GM23338 (cell line): ENCODE data around the gene FGF11. TPM values are rescaled to one million over a fixed set of nuclear protein-coding genes. Genes with fewer than 3 reads are reported as not detected.

Source experiments
- ATAC-seq: fragments of 200-7000 bp; cut with Tn5 transposase; 3 replicates; pipeline ENCODE4 v1.9.1; 2020
- DNase-seq: peaks from one replicate; pipeline ENCODE4 v3.0.0-alpha.2; 2015; ENCODE audit warnings: low spot score
- H2AFZ ChIP-seq: fragments of 200-600 bp; sonication (generic); 2 replicates; pipeline ENCODE4 v1.8.0; 2016; ENCODE audit warnings: antibody characterized with exemption, mild to moderate bottlenecking, moderate library complexity
- H3F3A ChIP-seq: fragments of 200-600 bp; sonication (generic); replicated peaks from 2 replicates; pipeline ENCODE4 v1.8.0; 2017; ENCODE audit warnings: antibody characterized with exemption, mixed run types, low read depth
- H3K27ac ChIP-seq: fragments of 200-600 bp; sonication (generic); 2 replicates; pipeline ENCODE4 v1.6.1; 2016; ENCODE audit warnings: low read depth
- H3K27me3 ChIP-seq: fragments of 200-600 bp; sonication (generic); 2 replicates; pipeline ENCODE4 v1.8.0; 2016; ENCODE audit warnings: mild to moderate bottlenecking, mixed run types, moderate library complexity; ENCODE audit not compliant: insufficient read depth
- H3K36me3 ChIP-seq: fragments of 200-600 bp; sonication (generic); 2 replicates; pipeline ENCODE4 v1.8.0; 2016; ENCODE audit warnings: mild to moderate bottlenecking; ENCODE audit not compliant: insufficient read depth
- H3K4me1 ChIP-seq: fragments of 200-600 bp; sonication (generic); 2 replicates; pipeline ENCODE4 v1.8.0; 2016; ENCODE audit warnings: mild to moderate bottlenecking, moderate library complexity; ENCODE audit not compliant: insufficient read depth
- H3K4me2 ChIP-seq: fragments of 200-600 bp; sonication (generic); 2 replicates; pipeline ENCODE4 v1.7.1; 2017; ENCODE audit warnings: mixed run types
- H3K4me3 ChIP-seq: fragments of 200-600 bp; sonication (generic); 2 replicates; pipeline ENCODE4 v1.6.1; 2016; ENCODE audit warnings: mixed run types
- H3K79me2 ChIP-seq: fragments of 200-600 bp; sonication (generic); replicated peaks from 2 replicates; pipeline ENCODE4 v1.8.0; 2017; ENCODE audit warnings: mild to moderate bottlenecking; ENCODE audit not compliant: insufficient read depth
- H3K9me2 ChIP-seq: fragments of 200-600 bp; sonication (generic); 2 replicates; pipeline ENCODE4 v1.8.0; 2017; ENCODE audit not compliant: insufficient read depth
- H4K20me1 ChIP-seq: fragments of 200-600 bp; sonication (generic); replicated peaks from 2 replicates; pipeline ENCODE4 v1.8.0; 2017; ENCODE audit warnings: mild to moderate bottlenecking; ENCODE audit not compliant: insufficient read depth
- H3K27ac Mint-ChIP-seq: 2 replicates; pipeline ENCODE4 v1.8.0; 2020; ENCODE audit warnings: inconsistent platforms, mild to moderate bottlenecking, moderate library complexity, mixed read lengths
- H3K27me3 Mint-ChIP-seq: 3 replicates; pipeline ENCODE4 v1.8.0; 2022; ENCODE audit warnings: low read depth, mild to moderate bottlenecking, moderate library complexity, mixed read lengths, inconsistent platforms; ENCODE audit not compliant: insufficient read depth, poor library complexity
- H3K36me3 Mint-ChIP-seq: 3 replicates; pipeline ENCODE4 v1.8.0; 2021; ENCODE audit warnings: low read depth, mild to moderate bottlenecking, inconsistent platforms, moderate library complexity, mixed read lengths
- H3K4me1 Mint-ChIP-seq: 3 replicates; pipeline ENCODE4 v1.8.0; 2020; ENCODE audit warnings: mild to moderate bottlenecking, inconsistent platforms, mixed read lengths
- H3K4me3 Mint-ChIP-seq: 3 replicates; pipeline ENCODE4 v1.8.0; 2021; ENCODE audit warnings: moderate library complexity, mild to moderate bottlenecking, inconsistent platforms, mixed read lengths
- H3K9me3 Mint-ChIP-seq: 3 replicates; pipeline ENCODE4 v1.8.0; 2020; ENCODE audit warnings: moderate library complexity, mild to moderate bottlenecking, inconsistent platforms, mixed read lengths
- EZH2phosphoT487 ChIP-seq: fragments of 200-600 bp; sonication (generic); IDR thresholded peaks from one replicate; pipeline ENCODE4 v1.8.1; 2018; ENCODE audit warnings: antibody characterized with exemption; ENCODE audit not compliant: unreplicated experiment
- JUNB ChIP-seq: IDR thresholded peaks from one replicate; pipeline ENCODE4 v1.6.1; 2016; ENCODE audit warnings: antibody characterized with exemption; ENCODE audit not compliant: unreplicated experiment
- ZNF114 ChIP-seq: fragments of 250-450 bp; sonication (Bioruptor Pico); IDR thresholded peaks from 2 replicates; pipeline ENCODE4 v1.5.0; 2020; ENCODE audit warnings: mild to moderate bottlenecking, moderate library complexity
- ZNF331 ChIP-seq: fragments of 250-450 bp; sonication (Bioruptor Pico); IDR thresholded peaks from 2 replicates; pipeline ENCODE4 v1.5.0; 2020; ENCODE audit warnings: low read depth, mild to moderate bottlenecking, moderate library complexity
- polyA plus RNA-seq: library from polyadenylated mRNA; unstranded; fragments of >200 nt; fragmentation: Nextera tagmentation; extraction: Ambion mirVana; gene quantifications from 2 replicates; pipeline ENCODE4 v1.2.1, GENCODE V29; 2016
- total RNA-seq: library from RNA; depleted of rRNA; stranded (reverse); fragments of >200 nt; shearing (Covaris generic); gene quantifications from 2 replicates; pipeline ENCODE4 v1.2.3, GENCODE V29; 2014
- TF ChIP-seq, protein P1 (sequence below), 2 experiments: fragments of 200-600 bp in 1 of 2; sonication (generic) in 1 of 2; conservative IDR thresholded peaks; 2 replicates each; pipeline versions ENCODE4 v1.5.1 to v1.6.1; 2016 to 2017; ENCODE audit warnings: antibody characterized with exemption in 2 of 2, low read depth in 2 of 2, mild to moderate bottlenecking in 2 of 2, moderate library complexity in 1 of 2
- TF ChIP-seq, protein P2 (sequence below): IDR thresholded peaks from 2 replicates; pipeline ENCODE4 v1.6.1; 2016; ENCODE audit warnings: antibody characterized with exemption
- TF ChIP-seq, protein P3 (sequence below): IDR thresholded peaks from one replicate; pipeline ENCODE4 v1.6.1; 2018; ENCODE audit warnings: antibody characterized with exemption; ENCODE audit not compliant: unreplicated experiment
- TF ChIP-seq, protein P4 (sequence below): fragments of 250-450 bp; sonication (Bioruptor Pico); IDR thresholded peaks from 2 replicates; pipeline ENCODE4 v1.5.0; 2020; ENCODE audit warnings: mild to moderate bottlenecking, moderate library complexity

The FGF11 gene
- total and polyA plus RNA-seq, 2 experiments from 2014 or later: 11.1 to 16.6 TPM

DNA sequence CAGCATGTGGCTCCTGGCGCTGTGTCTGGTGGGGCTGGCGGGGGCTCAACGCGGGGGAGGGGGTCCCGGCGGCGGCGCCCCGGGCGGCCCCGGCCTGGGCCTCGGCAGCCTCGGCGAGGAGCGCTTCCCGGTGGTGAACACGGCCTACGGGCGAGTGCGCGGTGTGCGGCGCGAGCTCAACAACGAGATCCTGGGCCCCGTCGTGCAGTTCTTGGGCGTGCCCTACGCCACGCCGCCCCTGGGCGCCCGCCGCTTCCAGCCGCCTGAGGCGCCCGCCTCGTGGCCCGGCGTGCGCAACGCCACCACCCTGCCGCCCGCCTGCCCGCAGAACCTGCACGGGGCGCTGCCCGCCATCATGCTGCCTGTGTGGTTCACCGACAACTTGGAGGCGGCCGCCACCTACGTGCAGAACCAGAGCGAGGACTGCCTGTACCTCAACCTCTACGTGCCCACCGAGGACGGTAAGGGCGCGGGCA, 31.0 kb upstream of the FGF11 start:
- peaks cover 22% of the 10 kb centered on the region for H3K4me1 ChIP-seq
- H3K36me3 ChIP-seq: no peaks in the 10 kb centered on the region; the same call in 1 of the 2 replicates
- peaks cover 18% of the 10 kb centered on the region for H3K27me3 Mint-ChIP-seq
- peaks cover 21% of the 10 kb centered on the region for H3K36me3 Mint-ChIP-seq
- no peaks in the 10 kb centered on the region for H3K27me3 ChIP-seq
- H3K9me3 Mint-ChIP-seq: no peaks in the 10 kb centered on the region
- peaks cover 36% of the 10 kb centered on the region for H3K4me1 Mint-ChIP-seq
- no peak for TF ChIP-seq EZH2phosphoT487
- TF ChIP-seq, protein P1, sequence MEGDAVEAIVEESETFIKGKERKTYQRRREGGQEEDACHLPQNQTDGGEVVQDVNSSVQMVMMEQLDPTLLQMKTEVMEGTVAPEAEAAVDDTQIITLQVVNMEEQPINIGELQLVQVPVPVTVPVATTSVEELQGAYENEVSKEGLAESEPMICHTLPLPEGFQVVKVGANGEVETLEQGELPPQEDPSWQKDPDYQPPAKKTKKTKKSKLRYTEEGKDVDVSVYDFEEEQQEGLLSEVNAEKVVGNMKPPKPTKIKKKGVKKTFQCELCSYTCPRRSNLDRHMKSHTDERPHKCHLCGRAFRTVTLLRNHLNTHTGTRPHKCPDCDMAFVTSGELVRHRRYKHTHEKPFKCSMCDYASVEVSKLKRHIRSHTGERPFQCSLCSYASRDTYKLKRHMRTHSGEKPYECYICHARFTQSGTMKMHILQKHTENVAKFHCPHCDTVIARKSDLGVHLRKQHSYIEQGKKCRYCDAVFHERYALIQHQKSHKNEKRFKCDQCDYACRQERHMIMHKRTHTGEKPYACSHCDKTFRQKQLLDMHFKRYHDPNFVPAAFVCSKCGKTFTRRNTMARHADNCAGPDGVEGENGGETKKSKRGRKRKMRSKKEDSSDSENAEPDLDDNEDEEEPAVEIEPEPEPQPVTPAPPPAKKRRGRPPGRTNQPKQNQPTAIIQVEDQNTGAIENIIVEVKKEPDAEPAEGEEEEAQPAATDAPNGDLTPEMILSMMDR (conservative IDR thresholded peaks at IDR 0.05; ENCODE audit: low read depth in 2 of 2): peak in 1 of 2 experiments; percentile 24; a peak in 1 of 4 replicates
- no peaks in the 10 kb centered on the region for H3K9me2 ChIP-seq
- peaks cover 8% of the 10 kb centered on the region; the same call in 1 of the 2 replicates for H3K79me2 ChIP-seq
- H3K4me2 ChIP-seq: peak overlapping the region; percentile 81
- 0 out of 2 replicates have a peak overlapping the region, but pooled peaks have one; percentile 32 for H2AFZ ChIP-seq
- DNase-seq (peak; percentile 62), ATAC-seq (peak; percentile 7)
- H3K4me3 ChIP-seq: peak overlapping the region; percentile 57
- H3K27ac Mint-ChIP-seq: no peak overlapping the region
- H3K4me3 Mint-ChIP-seq: peak overlapping the region; percentile 58; the same call in 2 of the 3 replicates
- H3K27ac ChIP-seq: no peak overlapping the region
- H4K20me1 ChIP-seq: no peaks in the 10 kb centered on the region; the same call in 1 of the 2 replicates
- H3F3A ChIP-seq: peaks cover 13% of the 10 kb centered on the region

DNA sequence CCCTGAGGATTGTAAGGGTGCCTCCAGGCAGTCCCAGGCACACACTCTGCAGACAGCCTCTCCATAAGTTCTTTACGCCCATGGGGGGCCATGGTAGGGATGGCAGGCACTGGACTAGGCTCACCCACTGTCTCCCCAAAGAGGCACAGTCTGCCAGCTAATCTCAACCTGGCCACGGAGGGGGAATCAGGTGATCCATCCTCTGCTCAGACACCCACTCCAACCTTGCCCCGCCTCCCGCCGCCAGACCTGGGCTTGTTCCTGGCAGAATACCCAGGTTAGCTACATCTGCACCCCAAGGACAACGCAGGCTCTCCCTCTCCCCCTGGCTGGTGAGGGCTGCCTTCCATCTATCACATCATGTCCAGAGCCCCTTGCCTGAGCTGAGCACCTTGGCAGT, 30.4 kb upstream of the FGF11 start:
- Mint-ChIP-seq H3K36me3 (peaks cover 21% of the 10 kb centered on the region), H3K9me3 (no peaks in the 10 kb centered on the region), H3K4me1 (peaks cover 36% of the 10 kb centered on the region), H3K27me3 (peaks cover 18% of the 10 kb centered on the region), H3K4me3 (peak overlapping the region; percentile 49), H3K27ac (no peak overlapping the region)
- peaks cover 13% of the 10 kb centered on the region for H3F3A ChIP-seq
- H2AFZ ChIP-seq: 0 out of 2 replicates have a peak overlapping the region, but pooled peaks have one; percentile 32
- peak overlapping the region; percentile 81 for H3K4me2 ChIP-seq
- H3K9me2 ChIP-seq: no peaks in the 10 kb centered on the region
- H3K27me3 ChIP-seq: no peaks in the 10 kb centered on the region
- ATAC-seq (no peak), DNase-seq (no peak)
- peaks cover 22% of the 10 kb centered on the region for H3K4me1 ChIP-seq
- no peaks in the 10 kb centered on the region; the same call in 1 of the 2 replicates for H3K36me3 ChIP-seq
- H3K4me3 ChIP-seq: peak overlapping the region; percentile 57
- no peaks in the 10 kb centered on the region; the same call in 1 of the 2 replicates for H4K20me1 ChIP-seq
- no peak overlapping the region for H3K27ac ChIP-seq
- peaks cover 8% of the 10 kb centered on the region; the same call in 1 of the 2 replicates for H3K79me2 ChIP-seq
- TF ChIP-seq, protein P2, sequence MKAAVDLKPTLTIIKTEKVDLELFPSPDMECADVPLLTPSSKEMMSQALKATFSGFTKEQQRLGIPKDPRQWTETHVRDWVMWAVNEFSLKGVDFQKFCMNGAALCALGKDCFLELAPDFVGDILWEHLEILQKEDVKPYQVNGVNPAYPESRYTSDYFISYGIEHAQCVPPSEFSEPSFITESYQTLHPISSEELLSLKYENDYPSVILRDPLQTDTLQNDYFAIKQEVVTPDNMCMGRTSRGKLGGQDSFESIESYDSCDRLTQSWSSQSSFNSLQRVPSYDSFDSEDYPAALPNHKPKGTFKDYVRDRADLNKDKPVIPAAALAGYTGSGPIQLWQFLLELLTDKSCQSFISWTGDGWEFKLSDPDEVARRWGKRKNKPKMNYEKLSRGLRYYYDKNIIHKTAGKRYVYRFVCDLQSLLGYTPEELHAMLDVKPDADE: no peak
- TF ChIP-seq ZNF331 (CRISPR knock-in tag) (no peak), ZNF114 (CRISPR knock-in tag) (no peak), JUNB (no peak), EZH2phosphoT487 (no peak)
- TF ChIP-seq, protein P3, sequence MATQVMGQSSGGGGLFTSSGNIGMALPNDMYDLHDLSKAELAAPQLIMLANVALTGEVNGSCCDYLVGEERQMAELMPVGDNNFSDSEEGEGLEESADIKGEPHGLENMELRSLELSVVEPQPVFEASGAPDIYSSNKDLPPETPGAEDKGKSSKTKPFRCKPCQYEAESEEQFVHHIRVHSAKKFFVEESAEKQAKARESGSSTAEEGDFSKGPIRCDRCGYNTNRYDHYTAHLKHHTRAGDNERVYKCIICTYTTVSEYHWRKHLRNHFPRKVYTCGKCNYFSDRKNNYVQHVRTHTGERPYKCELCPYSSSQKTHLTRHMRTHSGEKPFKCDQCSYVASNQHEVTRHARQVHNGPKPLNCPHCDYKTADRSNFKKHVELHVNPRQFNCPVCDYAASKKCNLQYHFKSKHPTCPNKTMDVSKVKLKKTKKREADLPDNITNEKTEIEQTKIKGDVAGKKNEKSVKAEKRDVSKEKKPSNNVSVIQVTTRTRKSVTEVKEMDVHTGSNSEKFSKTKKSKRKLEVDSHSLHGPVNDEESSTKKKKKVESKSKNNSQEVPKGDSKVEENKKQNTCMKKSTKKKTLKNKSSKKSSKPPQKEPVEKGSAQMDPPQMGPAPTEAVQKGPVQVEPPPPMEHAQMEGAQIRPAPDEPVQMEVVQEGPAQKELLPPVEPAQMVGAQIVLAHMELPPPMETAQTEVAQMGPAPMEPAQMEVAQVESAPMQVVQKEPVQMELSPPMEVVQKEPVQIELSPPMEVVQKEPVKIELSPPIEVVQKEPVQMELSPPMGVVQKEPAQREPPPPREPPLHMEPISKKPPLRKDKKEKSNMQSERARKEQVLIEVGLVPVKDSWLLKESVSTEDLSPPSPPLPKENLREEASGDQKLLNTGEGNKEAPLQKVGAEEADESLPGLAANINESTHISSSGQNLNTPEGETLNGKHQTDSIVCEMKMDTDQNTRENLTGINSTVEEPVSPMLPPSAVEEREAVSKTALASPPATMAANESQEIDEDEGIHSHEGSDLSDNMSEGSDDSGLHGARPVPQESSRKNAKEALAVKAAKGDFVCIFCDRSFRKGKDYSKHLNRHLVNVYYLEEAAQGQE: no peak
- TF ChIP-seq, protein P4, sequence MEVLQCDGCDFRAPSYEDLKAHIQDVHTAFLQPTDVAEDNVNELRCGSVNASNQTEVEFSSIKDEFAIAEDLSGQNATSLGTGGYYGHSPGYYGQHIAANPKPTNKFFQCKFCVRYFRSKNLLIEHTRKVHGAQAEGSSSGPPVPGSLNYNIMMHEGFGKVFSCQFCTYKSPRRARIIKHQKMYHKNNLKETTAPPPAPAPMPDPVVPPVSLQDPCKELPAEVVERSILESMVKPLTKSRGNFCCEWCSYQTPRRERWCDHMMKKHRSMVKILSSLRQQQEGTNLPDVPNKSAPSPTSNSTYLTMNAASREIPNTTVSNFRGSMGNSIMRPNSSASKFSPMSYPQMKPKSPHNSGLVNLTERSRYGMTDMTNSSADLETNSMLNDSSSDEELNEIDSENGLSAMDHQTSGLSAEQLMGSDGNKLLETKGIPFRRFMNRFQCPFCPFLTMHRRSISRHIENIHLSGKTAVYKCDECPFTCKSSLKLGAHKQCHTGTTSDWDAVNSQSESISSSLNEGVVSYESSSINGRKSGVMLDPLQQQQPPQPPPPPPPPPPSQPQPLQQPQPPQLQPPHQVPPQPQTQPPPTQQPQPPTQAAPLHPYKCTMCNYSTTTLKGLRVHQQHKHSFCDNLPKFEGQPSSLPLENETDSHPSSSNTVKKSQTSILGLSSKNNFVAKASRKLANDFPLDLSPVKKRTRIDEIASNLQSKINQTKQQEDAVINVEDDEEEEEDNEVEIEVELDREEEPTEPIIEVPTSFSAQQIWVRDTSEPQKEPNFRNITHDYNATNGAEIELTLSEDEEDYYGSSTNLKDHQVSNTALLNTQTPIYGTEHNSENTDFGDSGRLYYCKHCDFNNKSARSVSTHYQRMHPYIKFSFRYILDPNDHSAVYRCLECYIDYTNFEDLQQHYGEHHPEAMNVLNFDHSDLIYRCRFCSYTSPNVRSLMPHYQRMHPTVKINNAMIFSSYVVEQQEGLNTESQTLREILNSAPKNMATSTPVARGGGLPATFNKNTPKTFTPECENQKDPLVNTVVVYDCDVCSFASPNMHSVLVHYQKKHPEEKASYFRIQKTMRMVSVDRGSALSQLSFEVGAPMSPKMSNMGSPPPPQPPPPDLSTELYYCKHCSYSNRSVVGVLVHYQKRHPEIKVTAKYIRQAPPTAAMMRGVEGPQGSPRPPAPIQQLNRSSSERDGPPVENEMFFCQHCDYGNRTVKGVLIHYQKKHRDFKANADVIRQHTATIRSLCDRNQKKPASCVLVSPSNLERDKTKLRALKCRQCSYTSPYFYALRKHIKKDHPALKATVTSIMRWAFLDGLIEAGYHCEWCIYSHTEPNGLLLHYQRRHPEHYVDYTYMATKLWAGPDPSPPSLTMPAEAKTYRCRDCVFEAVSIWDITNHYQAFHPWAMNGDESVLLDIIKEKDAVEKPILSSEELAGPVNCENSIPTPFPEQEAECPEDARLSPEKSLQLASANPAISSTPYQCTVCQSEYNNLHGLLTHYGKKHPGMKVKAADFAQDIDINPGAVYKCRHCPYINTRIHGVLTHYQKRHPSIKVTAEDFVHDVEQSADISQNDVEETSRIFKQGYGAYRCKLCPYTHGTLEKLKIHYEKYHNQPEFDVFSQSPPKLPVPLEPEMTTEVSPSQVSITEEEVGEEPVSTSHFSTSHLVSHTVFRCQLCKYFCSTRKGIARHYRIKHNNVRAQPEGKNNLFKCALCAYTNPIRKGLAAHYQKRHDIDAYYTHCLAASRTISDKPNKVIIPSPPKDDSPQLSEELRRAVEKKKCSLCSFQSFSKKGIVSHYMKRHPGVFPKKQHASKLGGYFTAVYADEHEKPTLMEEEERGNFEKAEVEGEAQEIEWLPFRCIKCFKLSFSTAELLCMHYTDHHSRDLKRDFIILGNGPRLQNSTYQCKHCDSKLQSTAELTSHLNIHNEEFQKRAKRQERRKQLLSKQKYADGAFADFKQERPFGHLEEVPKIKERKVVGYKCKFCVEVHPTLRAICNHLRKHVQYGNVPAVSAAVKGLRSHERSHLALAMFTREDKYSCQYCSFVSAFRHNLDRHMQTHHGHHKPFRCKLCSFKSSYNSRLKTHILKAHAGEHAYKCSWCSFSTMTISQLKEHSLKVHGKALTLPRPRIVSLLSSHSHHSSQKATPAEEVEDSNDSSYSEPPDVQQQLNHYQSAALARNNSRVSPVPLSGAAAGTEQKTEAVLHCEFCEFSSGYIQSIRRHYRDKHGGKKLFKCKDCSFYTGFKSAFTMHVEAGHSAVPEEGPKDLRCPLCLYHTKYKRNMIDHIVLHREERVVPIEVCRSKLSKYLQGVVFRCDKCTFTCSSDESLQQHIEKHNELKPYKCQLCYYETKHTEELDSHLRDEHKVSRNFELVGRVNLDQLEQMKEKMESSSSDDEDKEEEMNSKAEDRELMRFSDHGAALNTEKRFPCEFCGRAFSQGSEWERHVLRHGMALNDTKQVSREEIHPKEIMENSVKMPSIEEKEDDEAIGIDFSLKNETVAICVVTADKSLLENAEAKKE (CRISPR knock-in tag): no peak
